ENCODE data around the gene SLC22A23. TPM values are rescaled to one million over a fixed set of nuclear protein-coding genes. Genes with fewer than 3 reads are reported as not detected.
A peak's percentile ranks its signal among the peaks of the same experiment; 100 is the strongest.

The SLC22A23 gene
- polyA plus RNA-seq, 4 donors = 9.5 to 38.3 (median 15.0) TPM

- H3K27ac ChIP-seq (ENCODE audit: low read depth in 1 of 3, low read length in 2 of 3) = no peak overlapping the region
- DNase-seq = no peak
- H3K9me3 ChIP-seq (ENCODE audit: control insufficient read depth in 2 of 2, insufficient read depth in 1 of 2, low read depth in 1 of 2, low read length in 1 of 2) = no peaks in the 10 kb centered on the region
- no peaks in the 10 kb centered on the region for H3K27me3 ChIP-seq (ENCODE audit: control insufficient read depth in 3 of 3, insufficient read depth in 3 of 3, low read length in 3 of 3)
- peaks cover 0 to 47% (median 0%) of the 10 kb centered on the region in 3 donors for H3K36me3 ChIP-seq (ENCODE audit: control insufficient read depth in 3 of 3, insufficient read depth in 2 of 3, low read depth in 1 of 3, low read length in 3 of 3)
- H3K4me1 ChIP-seq (ENCODE audit: control insufficient read depth in 3 of 3, insufficient read depth in 2 of 3, low read depth in 1 of 3, low read length in 2 of 3) = peaks cover 3 to 46% (median 17%) of the 10 kb centered on the region in 3 donors
- H3K4me3 ChIP-seq (ENCODE audit: low read depth in 1 of 3, low read length in 3 of 3) = no peak overlapping the region
- no peak for FAIRE-seq
- 70 to 72% (median 71%) methylated on average over 8 of the region's 8 CpGs for WGBS, 3 donors
Observed at GRCh38 chr6:3359973-3360726, 96.7 kb downstream of the SLC22A23 start.

- no peak overlapping the region for H3K27ac ChIP-seq (ENCODE audit: low read depth in 1 of 3, low read length in 2 of 3)
- DNase-seq (no peak), FAIRE-seq (no peak)
- peaks cover 0 to 40% (median 0%) of the 10 kb centered on the region in 3 donors for H3K36me3 ChIP-seq (ENCODE audit: control insufficient read depth in 3 of 3, insufficient read depth in 2 of 3, low read depth in 1 of 3, low read length in 3 of 3)
- H3K4me3 ChIP-seq (ENCODE audit: low read depth in 1 of 3, low read length in 3 of 3) = no peak overlapping the region
- H3K27me3 ChIP-seq (ENCODE audit: control insufficient read depth in 3 of 3, insufficient read depth in 3 of 3, low read length in 3 of 3) = no peaks in the 10 kb centered on the region
- no peaks in the 10 kb centered on the region for H3K9me3 ChIP-seq (ENCODE audit: control insufficient read depth in 2 of 2, insufficient read depth in 1 of 2, low read depth in 1 of 2, low read length in 1 of 2)
- 65 to 77% (median 77%) methylated on average over 10 of the region's 10 CpGs for WGBS, 3 donors
- H3K4me1 ChIP-seq (ENCODE audit: control insufficient read depth in 3 of 3, insufficient read depth in 2 of 3, low read depth in 1 of 3, low read length in 2 of 3) = peaks cover 3 to 46% (median 17%) of the 10 kb centered on the region in 3 donors
Observed at GRCh38 chr6:3359101-3359752, 97.6 kb downstream of the SLC22A23 start.

- Histone ChIP-seq H3K27ac (ENCODE audit: low read depth in 1 of 3, low read length in 2 of 3) (no peak overlapping the region), H3K27me3 (ENCODE audit: control insufficient read depth in 3 of 3, insufficient read depth in 3 of 3, low read length in 3 of 3) (no peaks in the 10 kb centered on the region), H3K4me3 (ENCODE audit: low read depth in 1 of 3, low read length in 3 of 3) (no peak overlapping the region), H3K9me3 (ENCODE audit: control insufficient read depth in 2 of 2, insufficient read depth in 1 of 2, low read depth in 1 of 2, low read length in 1 of 2) (no peaks in the 10 kb centered on the region), H3K4me1 (ENCODE audit: control insufficient read depth in 3 of 3, insufficient read depth in 2 of 3, low read depth in 1 of 3, low read length in 2 of 3) (peaks cover 3 to 41% (median 13%) of the 10 kb centered on the region in 3 donors), H3K36me3 (ENCODE audit: control insufficient read depth in 3 of 3, insufficient read depth in 2 of 3, low read depth in 1 of 3, low read length in 3 of 3) (peaks cover 0 to 36% (median 0%) of the 10 kb centered on the region in 3 donors)
- DNase-seq = no peak
- 90 to 94% (median 91%) methylated on average over 14 of the region's 14 CpGs for WGBS, 3 donors
- no peak for FAIRE-seq
Observed at GRCh38 chr6:3358413-3359100, 98.3 kb downstream of the SLC22A23 start.

- H3K36me3 ChIP-seq (ENCODE audit: control insufficient read depth in 3 of 3, insufficient read depth in 2 of 3, low read depth in 1 of 3, low read length in 3 of 3) = peaks cover 0 to 28% (median 0%) of the 10 kb centered on the region in 3 donors
- no peak for FAIRE-seq
- 37 to 61% (median 44%) methylated on average over 6 of the region's 6 CpGs for WGBS, 3 donors
- H3K27me3 ChIP-seq (ENCODE audit: control insufficient read depth in 3 of 3, insufficient read depth in 3 of 3, low read length in 3 of 3) = no peaks in the 10 kb centered on the region
- no peak overlapping the region for H3K4me3 ChIP-seq (ENCODE audit: low read depth in 1 of 3, low read length in 3 of 3)
- no peak for DNase-seq
- H3K27ac ChIP-seq (ENCODE audit: low read depth in 1 of 3, low read length in 2 of 3) = peak overlapping the region in 2 of 3 donors; percentile 50 to 56
- H3K9me3 ChIP-seq (ENCODE audit: control insufficient read depth in 2 of 2, insufficient read depth in 1 of 2, low read depth in 1 of 2, low read length in 1 of 2) = no peaks in the 10 kb centered on the region
- peaks cover 3 to 33% (median 9%) of the 10 kb centered on the region in 3 donors for H3K4me1 ChIP-seq (ENCODE audit: control insufficient read depth in 3 of 3, insufficient read depth in 2 of 3, low read depth in 1 of 3, low read length in 2 of 3)
Observed at GRCh38 chr6:3357678-3358077, 99.2 kb downstream of the SLC22A23 start.

GRCh38 chr6:3356824-3357420 is 99.9 kb downstream of the SLC22A23 start:
- no peak for FAIRE-seq
- Histone ChIP-seq H3K4me1 (ENCODE audit: control insufficient read depth in 3 of 3, insufficient read depth in 2 of 3, low read depth in 1 of 3, low read length in 2 of 3) (peaks cover 3 to 30% (median 7%) of the 10 kb centered on the region in 3 donors), H3K36me3 (ENCODE audit: control insufficient read depth in 3 of 3, insufficient read depth in 2 of 3, low read depth in 1 of 3, low read length in 3 of 3) (peaks cover 0 to 26% (median 0%) of the 10 kb centered on the region in 3 donors), H3K4me3 (ENCODE audit: low read depth in 1 of 3, low read length in 3 of 3) (no peak overlapping the region), H3K9me3 (ENCODE audit: control insufficient read depth in 2 of 2, insufficient read depth in 1 of 2, low read depth in 1 of 2, low read length in 1 of 2) (no peaks in the 10 kb centered on the region), H3K27me3 (ENCODE audit: control insufficient read depth in 3 of 3, insufficient read depth in 3 of 3, low read length in 3 of 3) (no peaks in the 10 kb centered on the region), H3K27ac (ENCODE audit: low read depth in 1 of 3, low read length in 2 of 3) (peak overlapping the region; percentile 73 to 83 (median 77))
- WGBS, 3 donors = 14 to 42% (median 30%) methylated on average over 4 of the region's 4 CpGs
- peak; percentile 84 to 93 for DNase-seq

GRCh38 chr6:3356056-3356823 is 100.6 kb downstream of the SLC22A23 start:
- Histone ChIP-seq H3K9me3 (ENCODE audit: control insufficient read depth in 2 of 2, insufficient read depth in 1 of 2, low read depth in 1 of 2, low read length in 1 of 2) (no peaks in the 10 kb centered on the region), H3K27ac (ENCODE audit: low read depth in 1 of 3, low read length in 2 of 3) (peak overlapping the region; percentile 73 to 83 (median 77)), H3K27me3 (ENCODE audit: control insufficient read depth in 3 of 3, insufficient read depth in 3 of 3, low read length in 3 of 3) (no peaks in the 10 kb centered on the region), H3K4me1 (ENCODE audit: control insufficient read depth in 3 of 3, insufficient read depth in 2 of 3, low read depth in 1 of 3, low read length in 2 of 3) (peaks cover 3 to 29% (median 6%) of the 10 kb centered on the region in 3 donors), H3K4me3 (ENCODE audit: low read depth in 1 of 3, low read length in 3 of 3) (peak overlapping the region in 1 of 3 donors; percentile 24), H3K36me3 (ENCODE audit: control insufficient read depth in 3 of 3, insufficient read depth in 2 of 3, low read depth in 1 of 3, low read length in 3 of 3) (peaks cover 0 to 24% (median 0%) of the 10 kb centered on the region in 3 donors)
- FAIRE-seq = no peak
- peak; percentile 63 to 83 for DNase-seq
- 2 to 7% (median 5%) methylated on average over 18 to 19 of the region's 24 CpGs for WGBS, 3 donors

- peak overlapping the region; percentile 70 to 92 (median 72) for H3K27ac ChIP-seq (ENCODE audit: low read depth in 1 of 3, low read length in 2 of 3)
- FAIRE-seq (no peak), DNase-seq (peak; percentile 35 to 60)
- peaks cover 0 to 18% (median 0%) of the 10 kb centered on the region in 3 donors for H3K36me3 ChIP-seq (ENCODE audit: control insufficient read depth in 3 of 3, insufficient read depth in 2 of 3, low read depth in 1 of 3, low read length in 3 of 3)
- 11 to 15% (median 15%) methylated on average over 19 to 20 of the region's 20 CpGs for WGBS, 3 donors
- H3K4me1 ChIP-seq (ENCODE audit: control insufficient read depth in 3 of 3, insufficient read depth in 2 of 3, low read depth in 1 of 3, low read length in 2 of 3) = peaks cover 3 to 35% (median 5%) of the 10 kb centered on the region in 3 donors
- H3K4me3 ChIP-seq (ENCODE audit: low read depth in 1 of 3, low read length in 3 of 3) = peak overlapping the region in 1 of 3 donors; percentile 22
- no peaks in the 10 kb centered on the region for H3K9me3 ChIP-seq (ENCODE audit: control insufficient read depth in 2 of 2, insufficient read depth in 1 of 2, low read depth in 1 of 2, low read length in 1 of 2)
- H3K27me3 ChIP-seq (ENCODE audit: control insufficient read depth in 3 of 3, insufficient read depth in 3 of 3, low read length in 3 of 3) = no peaks in the 10 kb centered on the region
Observed at GRCh38 chr6:3355358-3356055, 101.3 kb downstream of the SLC22A23 start.
